HG03097 (cell line): Measurements from ENCODE around the gene DNAJC9.

Experiments used
- ATAC-seq: cut with Tn5 transposase; IDR thresholded peaks from one replicate; pipeline ENCODE4 v1.9.1; 2021; ENCODE audit not compliant: unreplicated experiment, low FRiP score

DNAJC9 gene

DNA sequence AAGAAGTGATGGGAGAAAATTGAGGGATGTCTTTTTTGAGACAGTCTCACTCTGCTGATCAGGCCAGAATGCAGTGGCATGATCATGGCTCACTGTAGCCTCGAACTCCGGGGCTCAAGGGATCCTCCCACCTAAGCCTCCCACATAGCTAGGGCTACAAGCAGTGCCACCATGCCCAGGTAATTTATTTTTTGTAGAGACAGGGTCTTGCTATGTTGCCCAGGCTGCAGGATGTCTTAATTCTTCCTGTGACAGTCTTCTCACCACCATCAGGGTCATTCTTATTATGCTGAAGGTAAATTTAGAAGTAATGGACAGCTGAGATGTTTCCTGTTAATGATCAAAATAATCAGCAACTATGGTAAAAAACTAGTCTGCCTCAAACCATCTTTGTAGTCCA lies 7.1 kb downstream of the DNAJC9 start:
- no peak for ATAC-seq

DNA sequence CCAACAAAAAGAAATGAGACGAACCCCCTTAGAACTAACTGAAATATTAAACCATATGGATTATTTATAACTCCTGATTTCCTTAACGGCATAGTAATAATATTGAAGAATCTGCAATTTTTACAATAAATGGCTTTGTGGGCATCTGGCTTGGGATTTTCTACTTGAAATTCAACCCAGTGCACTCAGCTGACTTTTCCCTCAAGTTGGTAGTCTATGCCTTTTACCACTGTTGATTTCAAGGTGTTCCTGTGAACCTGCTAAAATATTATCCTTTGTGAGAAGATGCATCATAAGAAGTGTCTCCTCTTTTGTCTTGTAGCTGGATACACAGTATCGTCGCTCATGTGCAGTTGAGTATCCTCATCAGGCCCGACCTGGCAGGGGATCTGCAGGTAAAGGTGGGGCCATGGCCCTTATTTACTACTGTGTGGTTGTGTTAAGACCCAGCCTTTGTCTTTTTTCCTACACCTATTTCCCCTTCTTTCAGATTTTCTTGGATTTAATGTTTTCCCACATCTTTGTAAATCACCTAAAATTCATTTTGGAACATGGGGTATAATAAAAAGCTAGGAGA lies 8.0 kb downstream of the DNAJC9 start:
- no peak for ATAC-seq

DNA sequence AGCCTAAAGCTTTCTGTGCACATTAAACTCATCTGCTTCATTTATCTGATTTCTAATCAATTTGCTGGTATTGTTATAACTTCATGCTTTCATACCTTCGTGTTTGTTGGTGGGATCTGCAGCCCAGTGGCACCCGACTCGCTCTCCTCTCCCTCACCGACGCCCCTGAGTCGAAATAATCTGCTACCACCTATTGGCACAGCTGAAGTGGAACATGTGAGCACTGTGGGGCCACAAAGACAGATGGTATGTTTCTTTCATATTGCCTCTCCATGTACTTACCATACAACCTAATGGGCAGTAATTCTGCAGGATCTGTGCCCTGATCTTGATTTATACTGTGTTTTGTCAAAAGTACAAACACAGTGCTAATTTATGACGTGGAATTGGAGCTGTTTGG lies 12.4 kb downstream of the DNAJC9 start:
- ATAC-seq, result no peak

DNA sequence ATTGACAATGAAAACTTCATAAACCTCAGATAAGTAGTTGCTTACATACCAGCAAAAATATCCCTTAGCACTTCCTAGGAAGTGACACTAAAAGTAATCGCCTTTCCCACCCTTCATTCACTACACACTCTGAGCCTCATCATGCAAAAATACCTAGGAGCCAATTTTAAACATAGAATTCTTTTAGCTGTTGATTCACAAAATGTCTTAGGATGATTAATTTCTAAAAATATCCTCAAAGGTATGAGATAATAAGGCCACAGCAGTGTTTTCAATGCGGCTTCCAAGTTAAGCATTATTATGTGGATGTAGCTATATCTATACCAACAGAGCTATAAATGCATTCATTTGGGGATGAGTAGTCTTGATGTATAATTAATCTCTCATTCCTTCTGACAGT lies 13.2 kb downstream of the DNAJC9 start:
- ATAC-seq, result no peak

DNA sequence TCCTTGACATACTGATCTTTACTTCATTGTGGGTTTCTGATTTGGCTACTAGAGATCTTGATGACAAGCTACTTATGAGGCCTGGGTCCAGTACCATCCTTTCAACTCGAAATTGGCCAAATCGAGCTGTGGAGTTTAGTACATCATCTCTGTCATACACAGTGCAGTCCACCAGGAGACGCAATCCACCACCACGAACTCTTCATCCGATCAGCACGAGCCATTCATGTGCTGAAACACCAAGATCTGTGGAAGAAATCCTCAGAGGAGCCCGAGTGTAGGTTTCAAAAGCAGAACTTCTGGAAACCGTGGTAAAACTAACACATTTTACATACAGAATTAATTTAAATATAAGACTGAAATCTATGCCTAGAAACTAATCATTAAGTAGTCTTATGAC lies 14.2 kb downstream of the DNAJC9 start:
- ATAC-seq, result no peak

DNA sequence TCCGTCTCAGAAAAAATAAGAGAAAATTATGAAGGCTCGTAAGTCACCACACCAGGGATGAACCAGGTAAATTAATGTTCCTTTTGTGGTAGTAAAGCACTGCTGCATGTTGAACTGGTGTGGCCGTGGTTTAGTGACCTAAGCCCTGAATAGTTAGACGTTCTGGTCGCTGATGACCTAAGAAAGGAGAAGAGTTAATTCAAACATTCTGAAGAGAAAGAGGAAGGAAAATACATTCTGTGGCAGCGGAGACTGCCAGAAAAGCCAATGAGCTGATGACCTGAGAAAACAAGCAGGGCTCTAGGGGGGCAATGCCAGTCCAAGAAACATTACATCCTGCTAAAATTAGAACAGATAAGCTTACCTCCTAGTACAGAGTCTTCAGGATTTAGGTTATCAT lies 17.5 kb downstream of the DNAJC9 start:
- no peak for ATAC-seq

DNA sequence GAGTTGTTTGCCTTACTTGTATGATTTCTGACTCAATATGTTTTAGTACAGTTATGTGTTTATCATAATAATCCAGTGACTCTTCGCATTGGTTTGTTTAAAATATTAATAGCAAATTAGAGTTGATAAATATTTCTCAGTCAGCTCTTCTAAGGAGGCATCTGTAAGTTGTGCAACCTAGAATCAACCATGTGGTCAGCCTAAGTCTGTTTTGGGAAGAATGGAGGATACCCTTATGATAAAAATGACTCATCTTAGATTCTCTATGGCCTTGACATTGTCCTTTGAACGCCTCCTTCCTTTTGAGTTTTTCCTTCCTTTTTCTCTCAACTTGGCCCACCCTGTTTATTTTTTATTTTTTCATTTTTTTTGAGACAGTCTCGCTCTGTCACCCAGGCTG lies 18.8 kb downstream of the DNAJC9 start:
- ATAC-seq, result no peak

DNA sequence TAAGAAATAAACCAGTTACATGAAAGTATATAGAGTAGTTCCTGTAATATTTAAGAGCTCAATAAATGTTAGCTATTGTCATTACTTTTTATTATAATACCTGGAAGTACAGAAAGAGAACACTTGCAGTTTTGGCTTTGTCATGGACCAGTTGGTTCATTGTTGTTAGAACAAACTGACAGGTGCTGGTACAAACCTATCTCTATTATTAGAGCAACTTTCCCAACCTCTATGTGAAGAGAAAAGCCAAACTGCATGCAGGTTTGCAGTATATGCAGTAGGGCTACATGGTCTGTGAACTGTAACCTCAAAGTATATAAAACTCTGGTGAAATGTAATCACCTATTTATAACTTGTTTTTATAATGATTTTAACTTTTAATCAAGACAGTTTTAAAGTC lies 20.4 kb downstream of the DNAJC9 start:
- ATAC-seq, result no peak

DNA sequence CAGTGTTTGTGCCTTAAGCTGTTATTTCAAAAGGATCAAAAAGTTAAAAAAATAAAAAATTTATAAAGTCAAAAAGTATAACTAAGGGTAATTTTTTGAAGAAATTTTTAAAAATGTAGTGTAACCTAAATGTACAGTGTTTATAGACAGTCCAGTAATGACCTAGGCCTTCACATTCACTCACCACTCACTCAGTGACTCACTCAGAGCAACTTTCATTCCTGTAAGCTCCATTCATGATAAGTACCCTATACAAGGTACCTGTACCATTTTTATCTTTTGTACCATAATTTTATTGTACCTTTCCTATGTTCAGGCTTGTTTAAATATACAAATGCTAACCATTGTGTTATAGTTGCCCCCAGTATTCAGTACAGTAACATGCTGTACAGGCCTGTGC lies 21.5 kb downstream of the DNAJC9 start:
- no peak for ATAC-seq

DNA sequence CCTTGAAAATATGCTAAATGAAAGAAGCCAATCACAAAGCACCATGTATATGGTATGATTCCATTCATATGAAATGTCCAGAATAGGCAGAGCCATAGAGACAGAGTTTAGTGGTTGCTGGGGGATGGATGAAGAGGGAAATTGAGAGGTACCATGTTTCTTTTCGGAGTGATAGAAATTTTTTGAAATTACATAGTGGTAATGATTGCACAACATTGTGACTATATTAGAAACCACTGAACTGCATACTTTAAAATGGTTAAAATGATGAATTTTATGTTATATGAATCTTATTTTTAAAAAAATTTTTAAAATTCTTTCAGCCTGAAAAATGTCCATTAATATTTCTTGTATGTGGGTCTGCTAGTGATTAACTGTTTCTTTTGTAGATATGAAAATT lies 26.1 kb downstream of the DNAJC9 start:
- no peak for ATAC-seq

DNA sequence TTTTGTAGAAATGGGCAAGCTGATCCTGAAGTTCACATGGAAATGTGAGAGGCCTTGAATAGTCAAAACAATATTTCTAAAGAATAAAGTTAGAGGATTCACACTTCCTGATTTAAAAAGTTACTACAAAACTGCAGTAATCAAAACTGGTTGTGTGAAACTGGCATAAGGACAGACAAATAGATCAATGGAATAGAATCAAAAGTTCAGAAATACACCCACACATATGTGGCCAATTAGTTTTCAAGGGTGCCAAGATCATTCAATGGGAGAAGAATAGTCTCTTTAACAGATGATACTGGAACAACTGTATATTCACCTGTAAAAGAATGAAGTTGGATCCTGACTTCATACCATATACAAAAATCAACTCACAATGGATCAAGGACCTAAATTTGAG lies 27.7 kb downstream of the DNAJC9 start:
- no peak for ATAC-seq

DNA sequence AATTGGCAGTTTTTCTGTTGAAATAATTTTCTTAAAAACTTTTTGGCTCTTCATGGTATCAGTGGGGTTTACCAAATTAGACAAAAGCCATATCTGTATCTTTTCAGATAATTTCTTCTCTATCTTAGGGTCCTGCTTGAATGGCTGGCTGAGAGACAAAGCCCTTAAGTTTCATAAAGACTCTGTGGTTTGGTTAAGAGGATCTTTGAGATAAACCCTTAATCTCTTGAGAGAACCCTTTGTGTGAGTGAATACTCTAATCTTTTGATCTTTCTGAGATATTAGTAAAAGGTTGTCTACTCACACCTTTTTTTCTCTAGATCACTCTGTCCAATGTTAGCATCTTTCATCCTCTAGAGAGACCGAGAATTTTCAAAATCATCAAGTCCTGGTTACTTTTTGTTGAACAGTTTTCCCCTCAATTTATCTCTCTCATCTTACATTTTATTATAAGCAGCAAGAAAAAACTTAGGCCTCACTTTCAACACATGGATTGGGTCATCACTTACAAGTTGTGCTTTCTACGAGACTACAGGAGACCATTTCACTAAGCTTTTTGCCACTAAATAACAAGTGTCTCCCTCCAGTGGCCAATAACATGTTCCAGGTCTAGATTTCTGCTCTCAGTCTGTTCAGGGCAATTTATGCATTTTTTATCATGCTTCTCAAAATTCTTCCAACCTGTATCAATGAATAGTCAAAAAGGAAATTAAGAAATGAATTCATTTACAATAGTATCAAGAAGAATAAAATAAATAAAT lies 28.4 kb downstream of the DNAJC9 start:
- ATAC-seq, result no peak

DNA sequence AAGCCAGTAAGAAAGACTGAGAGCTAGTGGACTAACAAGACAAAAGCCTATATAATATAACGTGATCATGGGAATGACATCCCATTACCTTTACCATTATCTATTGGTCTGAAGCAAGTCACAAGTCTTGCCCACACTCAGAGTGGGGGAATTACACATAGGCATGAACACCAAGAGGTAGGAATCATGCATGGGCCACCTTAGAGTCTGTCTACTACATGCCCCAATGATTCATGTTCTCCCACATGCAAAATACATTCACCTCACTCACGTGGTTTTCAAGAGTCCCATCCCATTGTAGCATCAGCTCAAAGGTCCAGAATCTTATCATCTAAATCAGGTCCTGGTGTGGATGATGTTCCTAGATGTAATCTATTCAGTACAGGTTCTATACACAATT lies 29.4 kb downstream of the DNAJC9 start:
- ATAC-seq, result no peak

DNA sequence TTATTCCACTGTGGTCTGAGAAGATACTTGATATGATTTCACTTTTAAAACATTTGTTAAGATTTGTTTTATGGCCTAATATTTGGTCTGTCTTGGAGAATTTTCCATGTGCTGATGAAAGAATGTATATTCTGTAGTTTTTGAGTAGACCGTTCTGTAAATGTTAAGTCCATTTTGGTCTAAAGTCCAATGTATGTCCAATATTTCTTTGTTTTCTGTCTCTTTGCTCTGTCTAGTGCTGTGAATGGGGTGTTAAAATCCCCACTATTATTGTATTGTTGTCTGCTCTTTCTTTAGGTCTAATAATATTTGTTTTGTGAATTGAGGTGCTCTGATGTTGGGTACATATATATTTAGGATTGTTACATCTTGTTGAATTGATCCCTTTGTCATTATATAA lies 31.3 kb downstream of the DNAJC9 start:
- no peak for ATAC-seq

DNA sequence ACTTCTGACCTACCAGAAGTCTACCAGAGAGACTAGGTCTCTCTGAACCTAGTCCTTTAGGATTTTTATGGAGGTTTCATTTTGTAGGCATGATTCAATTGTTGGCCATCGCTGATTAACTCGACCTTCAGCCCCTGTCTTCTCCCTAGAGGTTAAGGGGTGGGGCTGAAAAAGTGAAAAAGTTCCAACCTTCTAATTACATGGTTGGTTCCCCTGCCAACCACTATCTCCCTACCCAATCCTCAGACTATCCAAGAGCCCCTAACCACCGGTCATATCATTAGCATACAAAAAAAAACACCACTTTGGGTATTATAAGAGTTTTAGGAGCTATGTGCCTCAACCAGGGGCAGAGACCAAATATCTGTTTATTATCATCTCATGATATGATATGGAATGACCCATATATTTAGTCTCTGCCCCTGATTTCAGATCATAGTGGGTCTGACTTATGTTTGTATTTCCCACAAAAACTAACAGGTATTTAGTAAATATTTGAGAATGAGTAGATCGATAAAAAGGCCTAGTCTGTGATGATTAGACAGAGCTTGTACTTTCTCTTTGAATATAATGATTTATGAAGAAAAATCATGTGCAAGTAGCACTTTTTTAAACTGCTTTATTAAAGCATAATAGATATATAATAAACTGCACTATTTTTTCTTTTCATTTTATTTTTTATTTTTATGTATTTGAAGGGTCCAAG lies 35.8 kb downstream of the DNAJC9 start:
- ATAC-seq, result no peak

DNA sequence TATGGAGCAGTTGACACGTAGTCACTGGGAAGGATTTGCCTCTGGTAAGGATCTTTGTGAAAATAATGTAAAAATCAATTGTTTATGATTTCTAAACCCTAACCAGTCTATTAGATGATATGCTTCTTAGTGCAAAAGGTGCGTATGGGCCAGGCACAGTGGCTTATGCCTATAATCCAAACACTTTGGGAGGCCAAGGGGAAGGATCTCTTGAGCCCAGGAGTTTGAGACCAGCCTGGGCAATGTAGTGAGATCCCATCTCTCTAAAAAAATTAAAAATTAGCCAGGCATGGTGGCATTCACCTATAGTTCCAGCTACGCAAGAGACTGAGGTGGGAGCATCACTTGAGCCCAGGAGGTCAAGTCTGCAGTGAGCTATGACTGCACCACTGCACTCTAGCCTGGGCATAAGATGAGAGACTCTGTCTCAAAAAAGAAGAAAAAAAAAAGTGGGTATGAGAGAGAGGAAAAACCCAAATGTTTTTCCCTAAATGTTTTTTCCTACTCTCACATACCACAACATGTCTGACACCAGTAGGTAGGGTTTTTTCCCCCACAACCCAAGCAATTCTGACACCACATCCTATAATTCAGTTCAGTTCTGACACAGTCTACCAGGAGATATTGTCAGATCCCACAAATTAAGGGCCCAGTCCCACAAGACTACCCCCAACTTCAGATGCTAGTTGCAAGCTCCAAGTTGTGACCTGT lies 36.5 kb downstream of the DNAJC9 start:
- no peak for ATAC-seq

DNA sequence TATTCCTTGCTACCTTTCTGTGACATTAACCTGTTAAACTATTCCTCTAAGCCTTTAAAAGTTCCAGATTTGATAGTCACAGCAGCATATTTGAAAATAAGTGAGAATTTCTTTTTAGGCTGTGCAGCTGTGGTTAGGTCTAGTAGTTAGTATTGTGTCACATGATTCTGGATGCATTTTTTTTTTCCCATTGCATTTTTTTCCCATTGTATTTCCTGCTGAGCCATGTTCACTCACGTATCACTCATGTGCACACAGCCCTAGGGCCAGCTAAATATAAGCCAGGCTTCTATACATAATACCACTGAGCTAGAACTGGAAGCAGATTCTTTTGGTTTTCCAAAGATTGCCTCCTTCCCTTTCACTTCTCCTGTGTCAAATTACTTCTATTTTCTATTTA lies 37.4 kb downstream of the DNAJC9 start:
- no peak for ATAC-seq

DNA sequence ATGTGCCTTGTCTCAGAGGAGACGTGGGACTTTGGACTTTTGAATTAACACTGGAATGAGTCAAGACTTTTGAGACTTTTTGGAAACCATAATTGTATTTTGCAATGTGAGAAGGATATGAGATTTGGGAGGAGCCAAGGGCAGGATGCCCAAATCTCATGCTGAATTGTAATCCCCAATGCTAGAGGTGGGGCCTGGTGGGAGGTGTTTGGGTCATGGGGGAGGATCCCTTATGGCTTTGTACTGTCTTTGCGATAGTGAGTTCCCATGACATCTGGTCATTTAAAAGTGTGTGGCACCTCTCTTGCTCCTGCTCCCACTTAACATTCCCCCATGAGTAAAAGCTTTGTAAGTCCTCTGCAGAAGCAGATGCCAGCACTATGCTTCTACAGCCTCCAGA lies 39.2 kb downstream of the DNAJC9 start:
- no peak for ATAC-seq

DNA sequence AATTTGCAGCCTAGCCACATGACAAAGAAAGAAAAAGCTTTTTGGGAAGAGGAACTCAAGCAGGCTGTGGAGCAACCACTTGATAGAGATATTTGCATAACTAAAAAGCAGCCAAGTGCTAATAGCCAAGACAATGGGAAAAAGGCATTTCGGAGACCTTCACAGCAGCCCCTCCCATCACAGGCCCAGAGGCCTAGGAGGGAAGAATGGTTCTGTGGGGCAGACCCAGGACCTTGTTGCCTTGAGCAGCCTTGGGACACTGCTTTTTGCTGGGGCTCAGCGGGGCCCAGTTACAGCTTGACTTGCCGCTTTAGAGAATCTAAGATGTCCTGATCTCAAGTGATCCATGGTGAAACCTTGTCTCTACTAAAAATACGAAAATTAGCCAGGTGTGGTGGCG lies 40.7 kb downstream of the DNAJC9 start:
- ATAC-seq, result no peak

DNA sequence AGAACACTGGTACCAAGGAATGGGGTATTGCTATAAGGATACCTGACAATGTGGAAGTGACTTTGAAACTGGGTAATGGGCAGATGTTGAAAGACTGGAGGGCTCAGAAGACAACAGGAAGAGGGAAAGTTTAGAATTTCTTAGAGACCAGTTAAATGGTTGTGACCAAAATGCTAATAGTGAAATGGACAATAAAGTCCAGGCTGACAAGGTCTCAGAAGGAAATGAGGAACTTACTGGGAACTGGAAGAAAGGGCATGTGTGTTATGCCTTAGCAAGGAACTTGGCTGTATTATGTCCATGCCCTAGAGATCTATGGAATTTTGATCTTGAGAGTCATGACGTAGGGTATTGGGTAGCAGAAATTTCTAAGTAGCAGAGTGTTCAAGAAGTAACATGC lies 41.2 kb downstream of the DNAJC9 start:
- no peak for ATAC-seq

DNA sequence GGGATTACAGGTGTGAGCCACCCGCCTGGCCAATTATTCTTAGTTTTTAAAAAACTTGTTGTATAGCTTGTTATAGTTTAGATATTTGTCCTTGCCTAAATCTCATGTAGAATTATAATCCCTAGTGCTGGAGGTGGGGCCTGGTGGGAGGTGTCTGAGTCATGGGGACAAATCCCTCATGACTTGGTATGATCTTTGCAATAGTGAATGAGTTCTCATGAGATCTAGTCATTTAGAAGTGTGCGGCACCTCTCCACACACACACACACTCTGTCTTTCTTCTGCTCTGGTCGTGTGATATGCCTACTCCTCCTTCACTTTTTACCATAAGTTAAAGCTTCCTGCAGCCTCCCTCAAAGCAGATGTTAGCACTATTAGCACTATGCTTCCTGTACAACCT lies 42.0 kb downstream of the DNAJC9 start:
- ATAC-seq, result no peak
